ENCODE results near the gene C1QL4. TPM values are rescaled to one million over a fixed set of nuclear protein-coding genes. Genes with fewer than 3 reads are reported as not detected.

Gene C1QL4
- total and polyA plus RNA-seq, 2 donors (not counting 1 experiment from before 2014, with no cell fraction given), result 0.17 TPM; not detected in 1

GRCh38 chr12:49335955-49336644, 888 bp downstream of the C1QL4 start:
- no peaks in the 10 kb centered on the region for H3K36me3 ChIP-seq (ENCODE audit: control insufficient read depth, insufficient read depth, low read length)
- no peaks in the 10 kb centered on the region for H3K79me2 ChIP-seq (ENCODE audit: control insufficient read depth, insufficient read depth, low read length)
- no peaks in the 10 kb centered on the region for H3K4me1 ChIP-seq (ENCODE audit: control insufficient read depth, extremely low read depth, insufficient read depth, low read length)
- H3K9ac ChIP-seq (ENCODE audit: insufficient read depth, low read length), result no peak overlapping the region
- peaks cover 43% of the 10 kb centered on the region for H3K27me3 ChIP-seq (ENCODE audit: control insufficient read depth, insufficient read depth, low read length)
- H3K4me2 ChIP-seq (ENCODE audit: extremely low read depth, insufficient read depth, low read length), result no peak overlapping the region
- TF ChIP-seq EZH2 (IDR thresholded peaks at IDR 0.05; ENCODE audit: low read length, missing control alignments), result peak; percentile 92
- no peak for TF ChIP-seq CTCF (conservative IDR thresholded peaks at IDR 0.05 in 1 of 2, IDR thresholded peaks at IDR 0.05 in 1 of 2; ENCODE audit: low read depth in 1 of 2, low read length in 2 of 2)
- no peak for DNase-seq (ENCODE audit: low read depth in 2 of 2)
- H3K4me3 ChIP-seq (replicated peaks in 1 of 4; ENCODE audit: control extremely low read depth in 1 of 4, insufficient read depth in 1 of 4, low read depth in 3 of 4, low read length in 4 of 4), result no peak overlapping the region
- H4K20me1 ChIP-seq (ENCODE audit: control insufficient read depth, extremely low read depth, insufficient read depth, low read length), result no peaks in the 10 kb centered on the region
- H2AFZ ChIP-seq (ENCODE audit: low read length), result no peak overlapping the region
- H3K9me3 ChIP-seq (ENCODE audit: control insufficient read depth, insufficient read depth, low read depth, low read length), result no peaks in the 10 kb centered on the region
- no peak overlapping the region for H3K27ac ChIP-seq (ENCODE audit: insufficient read depth, low read length)

- H4K20me1 ChIP-seq (ENCODE audit: control insufficient read depth, extremely low read depth, insufficient read depth, low read length), result no peaks in the 10 kb centered on the region
- peaks cover 35% of the 10 kb centered on the region for H3K27me3 ChIP-seq (ENCODE audit: control insufficient read depth, insufficient read depth, low read length)
- H3K9ac ChIP-seq (ENCODE audit: insufficient read depth, low read length), result no peak overlapping the region
- H3K9me3 ChIP-seq (ENCODE audit: control insufficient read depth, insufficient read depth, low read depth, low read length), result no peaks in the 10 kb centered on the region
- H3K27ac ChIP-seq (ENCODE audit: insufficient read depth, low read length), result no peak overlapping the region
- no peak for TF ChIP-seq CTCF (conservative IDR thresholded peaks at IDR 0.05 in 1 of 2, IDR thresholded peaks at IDR 0.05 in 1 of 2; ENCODE audit: low read depth in 1 of 2, low read length in 2 of 2)
- no peak for TF ChIP-seq EZH2 (IDR thresholded peaks at IDR 0.05; ENCODE audit: low read length, missing control alignments)
- no peaks in the 10 kb centered on the region for H3K4me1 ChIP-seq (ENCODE audit: control insufficient read depth, extremely low read depth, insufficient read depth, low read length)
- no peak overlapping the region for H3K4me2 ChIP-seq (ENCODE audit: extremely low read depth, insufficient read depth, low read length)
- no peak overlapping the region for H2AFZ ChIP-seq (ENCODE audit: low read length)
- H3K79me2 ChIP-seq (ENCODE audit: control insufficient read depth, insufficient read depth, low read length), result no peaks in the 10 kb centered on the region
- no peak for DNase-seq (ENCODE audit: low read depth in 2 of 2)
- H3K4me3 ChIP-seq (replicated peaks in 1 of 4; ENCODE audit: control extremely low read depth in 1 of 4, insufficient read depth in 1 of 4, low read depth in 3 of 4, low read length in 4 of 4), result no peak overlapping the region
- peaks cover 2% of the 10 kb centered on the region for H3K36me3 ChIP-seq (ENCODE audit: control insufficient read depth, insufficient read depth, low read length)
Measured at GRCh38 chr12:49335118-49335954, 1.7 kb downstream of the C1QL4 start.

- H3K79me2 ChIP-seq (ENCODE audit: control insufficient read depth, insufficient read depth, low read length), result no peaks in the 10 kb centered on the region
- H3K4me2 ChIP-seq (ENCODE audit: extremely low read depth, insufficient read depth, low read length), result no peak overlapping the region
- H3K27me3 ChIP-seq (ENCODE audit: control insufficient read depth, insufficient read depth, low read length), result peaks cover 31% of the 10 kb centered on the region
- peaks cover 2% of the 10 kb centered on the region for H3K36me3 ChIP-seq (ENCODE audit: control insufficient read depth, insufficient read depth, low read length)
- no peak overlapping the region for H2AFZ ChIP-seq (ENCODE audit: low read length)
- H3K9ac ChIP-seq (ENCODE audit: insufficient read depth, low read length), result no peak overlapping the region
- H3K4me3 ChIP-seq (replicated peaks in 1 of 4; ENCODE audit: control extremely low read depth in 1 of 4, insufficient read depth in 1 of 4, low read depth in 3 of 4, low read length in 4 of 4), result no peak overlapping the region
- no peaks in the 10 kb centered on the region for H3K9me3 ChIP-seq (ENCODE audit: control insufficient read depth, insufficient read depth, low read depth, low read length)
- DNase-seq (ENCODE audit: low read depth in 2 of 2), result no peak
- no peaks in the 10 kb centered on the region for H4K20me1 ChIP-seq (ENCODE audit: control insufficient read depth, extremely low read depth, insufficient read depth, low read length)
- H3K27ac ChIP-seq (ENCODE audit: insufficient read depth, low read length), result no peak overlapping the region
- no peaks in the 10 kb centered on the region for H3K4me1 ChIP-seq (ENCODE audit: control insufficient read depth, extremely low read depth, insufficient read depth, low read length)
- TF ChIP-seq EZH2 (IDR thresholded peaks at IDR 0.05; ENCODE audit: low read length, missing control alignments), result no peak
- TF ChIP-seq CTCF (conservative IDR thresholded peaks at IDR 0.05 in 1 of 2, IDR thresholded peaks at IDR 0.05 in 1 of 2; ENCODE audit: low read depth in 1 of 2, low read length in 2 of 2), result no peak
Measured at GRCh38 chr12:49334681-49335080, 2.3 kb downstream of the C1QL4 start.

Data from fibroblast of lung (primary cell).